PFSK-1 (cell line): ENCODE measurements around the gene KLHL40.

Source experiments
- FOXP2 ChIP-seq: optimal IDR thresholded peaks from 2 replicates; pipeline ENCODE3; 2011; ENCODE audit warnings: borderline replicate concordance, control low read depth, inconsistent platforms; ENCODE audit not compliant: insufficient read depth; ENCODE audit errors: extremely low read length, extremely low read depth
- POLR2AphosphoS5 ChIP-seq: IDR thresholded peaks from 2 replicates; pipeline ENCODE4 v1.6.1; 2012; ENCODE audit warnings: low read depth, mild to moderate bottlenecking, control low read depth, low read length, moderate library complexity
- REST ChIP-seq, 2 experiments: IDR thresholded peaks; 2 replicates each; pipeline versions ENCODE4 v1.6.1 to v1.8.0; 2011 to 2012; ENCODE audit warnings: low read depth in 2 of 2, low read length in 2 of 2, control low read depth in 1 of 2, inconsistent platforms in 1 of 2, mild to moderate bottlenecking in 1 of 2, moderate library complexity in 1 of 2; ENCODE audit not compliant: insufficient read depth in 1 of 2
- SIN3A ChIP-seq: IDR thresholded peaks from 2 replicates; pipeline ENCODE4 v1.6.1; 2012; ENCODE audit warnings: mild to moderate bottlenecking, low read length, moderate library complexity, borderline replicate concordance; ENCODE audit not compliant: insufficient read depth
- TAF1 ChIP-seq: IDR thresholded peaks from 2 replicates; pipeline ENCODE4 v1.6.1; 2012; ENCODE audit warnings: low read length, control low read depth, borderline replicate concordance; ENCODE audit not compliant: insufficient read depth

Gene KLHL40

GRCh38 chr3:42712344-42712648 is 27.0 kb downstream of the KLHL40 start:
- TF ChIP-seq POLR2AphosphoS5 (no peak), SIN3A (no peak), REST (IDR thresholded peaks at IDR 0.05; ENCODE audit: insufficient read depth in 1 of 2, low read depth in 2 of 2, low read length in 2 of 2) (no peak), TAF1 (no peak)

DNA sequence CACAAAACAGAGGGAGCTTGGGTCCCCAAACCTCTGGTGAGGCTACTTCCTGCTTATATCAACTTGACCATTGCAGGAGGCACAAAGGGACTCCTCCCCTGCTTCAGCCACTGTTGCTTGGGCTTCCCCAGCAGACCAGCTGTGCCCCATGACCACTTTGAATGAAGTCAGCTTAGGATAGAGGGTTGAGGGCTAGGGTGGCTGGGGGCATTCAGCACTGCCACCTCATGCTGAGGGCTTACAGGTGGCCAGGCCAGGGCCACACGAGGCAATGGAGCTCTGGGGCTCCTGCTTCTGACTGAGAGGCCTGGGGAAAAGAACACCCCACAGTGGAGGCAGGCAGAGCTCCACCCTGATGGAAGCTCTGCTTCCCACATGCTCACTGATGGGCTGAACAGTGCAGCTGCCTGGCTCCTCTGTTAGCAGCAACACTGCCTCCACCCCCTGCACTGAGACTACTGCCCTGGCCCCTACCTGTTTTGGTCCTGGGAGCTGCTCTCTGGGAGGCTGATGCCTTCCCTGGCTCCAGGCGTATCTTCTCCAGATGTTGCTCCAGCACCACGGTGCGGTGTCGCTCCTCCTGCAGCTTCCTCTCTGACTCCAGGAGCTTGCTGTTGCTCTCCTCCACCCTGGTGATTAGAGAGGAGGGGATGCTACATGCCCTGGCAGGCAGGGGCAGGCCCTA is 27.5 kb downstream of the KLHL40 start:
- TF ChIP-seq FOXP2 (no peak), REST (IDR thresholded peaks at IDR 0.05; ENCODE audit: insufficient read depth in 1 of 2, low read depth in 2 of 2, low read length in 2 of 2) (no peak), SIN3A (no peak), TAF1 (no peak)

DNA sequence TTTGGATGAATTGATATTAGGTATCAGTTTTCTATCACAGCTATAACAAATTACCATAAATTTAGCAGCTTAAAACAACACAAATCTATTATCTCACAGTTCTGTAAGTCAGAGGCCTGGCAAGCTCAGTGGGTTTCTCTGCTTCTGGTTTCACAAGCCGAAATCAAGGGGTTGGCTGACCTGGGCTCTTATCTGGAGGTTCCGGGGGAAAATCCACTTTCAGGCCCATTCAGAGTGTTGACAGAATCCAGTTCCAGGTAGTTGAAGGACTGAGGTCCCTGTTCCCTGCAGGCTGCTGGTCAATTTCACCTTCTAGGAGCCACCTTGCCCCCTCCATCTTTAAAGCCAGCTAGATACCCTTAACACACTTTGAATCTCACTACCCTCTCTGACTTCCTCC is 28.4 kb downstream of the KLHL40 start:
- TF ChIP-seq POLR2AphosphoS5, result no peak

GRCh38 chr3:42714171-42714852 is 29.0 kb downstream of the KLHL40 start:
- TF ChIP-seq FOXP2 (no peak), POLR2AphosphoS5 (no peak), SIN3A (no peak), TAF1 (no peak), REST (IDR thresholded peaks at IDR 0.05; ENCODE audit: insufficient read depth in 1 of 2, low read depth in 2 of 2, low read length in 2 of 2) (no peak)

DNA sequence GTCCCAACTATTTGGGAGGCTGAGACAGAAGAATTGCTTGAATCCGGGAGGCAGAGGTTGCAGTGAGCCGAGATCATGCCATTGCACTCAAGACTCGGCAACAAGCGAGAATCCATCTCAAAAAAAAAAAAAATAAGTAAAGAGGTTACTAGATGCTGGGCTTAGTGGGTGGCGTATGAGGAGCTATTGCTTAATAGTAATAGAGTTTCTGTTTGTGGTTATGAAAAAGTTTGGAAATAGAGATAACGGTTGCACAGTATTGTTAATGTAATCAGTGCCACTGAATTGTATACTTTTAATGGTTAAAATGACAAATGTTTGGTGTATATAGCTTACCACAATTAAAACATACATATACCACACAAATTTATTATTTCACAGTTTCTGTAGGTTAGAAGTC is 32.0 kb downstream of the KLHL40 start:
- TF ChIP-seq POLR2AphosphoS5, result no peak
- no peak for TF ChIP-seq FOXP2
- no peak for TF ChIP-seq REST (IDR thresholded peaks at IDR 0.05; ENCODE audit: insufficient read depth in 1 of 2, low read depth in 2 of 2, low read length in 2 of 2)
- no peak for TF ChIP-seq SIN3A
- no peak for TF ChIP-seq TAF1
